ENCODE data around the gene MSLN.
"Not testable (repeated sequence)": the region's sequence is repeated elsewhere in the genome, so short reads cannot be mapped to it uniquely, and the experiment has no call there.

The MSLN gene

DNA sequence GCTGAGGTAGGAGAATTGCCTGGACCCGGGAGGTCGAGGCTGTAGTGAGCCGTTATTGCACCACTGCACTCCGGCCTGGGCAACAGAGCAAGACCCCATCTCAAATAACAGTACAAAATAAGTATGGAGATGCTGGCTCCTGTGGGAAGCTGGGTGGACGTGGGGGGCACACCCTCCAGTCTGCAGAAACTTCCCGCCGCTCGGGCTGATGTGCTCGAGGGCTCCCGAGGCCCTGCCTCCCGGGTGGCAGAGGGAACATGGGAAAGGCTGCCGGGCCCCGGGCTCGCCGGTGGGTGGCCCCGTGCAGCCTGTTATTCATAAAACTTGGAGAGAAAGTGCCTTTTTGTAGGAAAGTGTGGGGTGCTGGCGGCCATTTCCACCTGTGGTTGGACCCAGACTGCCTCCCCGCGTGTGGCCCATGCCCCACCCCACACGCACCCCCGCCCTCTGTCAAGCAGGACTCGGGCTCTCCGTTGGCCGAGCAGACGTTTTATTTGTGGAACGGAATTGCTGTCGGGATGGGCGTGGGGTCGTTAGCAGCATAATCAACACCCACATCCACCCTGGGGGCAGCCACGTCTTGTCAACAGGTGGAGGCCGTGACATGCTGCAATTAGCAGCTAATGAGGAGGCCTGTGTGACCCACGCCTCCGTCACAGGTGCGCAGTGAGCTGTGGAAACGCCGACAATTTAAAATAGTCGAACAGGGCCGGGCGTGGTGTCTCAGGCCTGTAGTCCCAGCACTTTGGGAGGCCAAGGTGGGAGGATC lies 12.4 kb upstream of the MSLN start:
- H3K4me3 ChIP-seq (ENCODE audit: low read depth, low read length), result no peak overlapping the region
- TF ChIP-seq, protein P1, sequence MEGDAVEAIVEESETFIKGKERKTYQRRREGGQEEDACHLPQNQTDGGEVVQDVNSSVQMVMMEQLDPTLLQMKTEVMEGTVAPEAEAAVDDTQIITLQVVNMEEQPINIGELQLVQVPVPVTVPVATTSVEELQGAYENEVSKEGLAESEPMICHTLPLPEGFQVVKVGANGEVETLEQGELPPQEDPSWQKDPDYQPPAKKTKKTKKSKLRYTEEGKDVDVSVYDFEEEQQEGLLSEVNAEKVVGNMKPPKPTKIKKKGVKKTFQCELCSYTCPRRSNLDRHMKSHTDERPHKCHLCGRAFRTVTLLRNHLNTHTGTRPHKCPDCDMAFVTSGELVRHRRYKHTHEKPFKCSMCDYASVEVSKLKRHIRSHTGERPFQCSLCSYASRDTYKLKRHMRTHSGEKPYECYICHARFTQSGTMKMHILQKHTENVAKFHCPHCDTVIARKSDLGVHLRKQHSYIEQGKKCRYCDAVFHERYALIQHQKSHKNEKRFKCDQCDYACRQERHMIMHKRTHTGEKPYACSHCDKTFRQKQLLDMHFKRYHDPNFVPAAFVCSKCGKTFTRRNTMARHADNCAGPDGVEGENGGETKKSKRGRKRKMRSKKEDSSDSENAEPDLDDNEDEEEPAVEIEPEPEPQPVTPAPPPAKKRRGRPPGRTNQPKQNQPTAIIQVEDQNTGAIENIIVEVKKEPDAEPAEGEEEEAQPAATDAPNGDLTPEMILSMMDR (IDR thresholded peaks at IDR 0.05; ENCODE audit: low read depth, low read length), result no peak

GRCh38 chr16:749010-749409 lies 11.5 kb upstream of the MSLN start:
- no peak overlapping the region for H3K4me3 ChIP-seq (ENCODE audit: low read depth, low read length)
- TF ChIP-seq, protein P1 (IDR thresholded peaks at IDR 0.05; ENCODE audit: low read depth, low read length), result no peak

- H3K4me3 ChIP-seq (ENCODE audit: low read depth, low read length), result no peak overlapping the region
- TF ChIP-seq, protein P1 (IDR thresholded peaks at IDR 0.05; ENCODE audit: low read depth, low read length), result no peak
These were observed 10.0 kb upstream of the MSLN start for GRCh38 chr16:750485-750884.

- TF ChIP-seq, protein P1 (IDR thresholded peaks at IDR 0.05; ENCODE audit: low read depth, low read length), result no peak
- no peak overlapping the region for H3K4me3 ChIP-seq (ENCODE audit: low read depth, low read length)
These were observed 9.2 kb upstream of the MSLN start for GRCh38 chr16:751152-752006.

- TF ChIP-seq, protein P1 (IDR thresholded peaks at IDR 0.05; ENCODE audit: low read depth, low read length), result no peak
- H3K4me3 ChIP-seq (ENCODE audit: low read depth, low read length), result no peak overlapping the region
These were observed 8.6 kb upstream of the MSLN start for GRCh38 chr16:752007-752312.

DNA sequence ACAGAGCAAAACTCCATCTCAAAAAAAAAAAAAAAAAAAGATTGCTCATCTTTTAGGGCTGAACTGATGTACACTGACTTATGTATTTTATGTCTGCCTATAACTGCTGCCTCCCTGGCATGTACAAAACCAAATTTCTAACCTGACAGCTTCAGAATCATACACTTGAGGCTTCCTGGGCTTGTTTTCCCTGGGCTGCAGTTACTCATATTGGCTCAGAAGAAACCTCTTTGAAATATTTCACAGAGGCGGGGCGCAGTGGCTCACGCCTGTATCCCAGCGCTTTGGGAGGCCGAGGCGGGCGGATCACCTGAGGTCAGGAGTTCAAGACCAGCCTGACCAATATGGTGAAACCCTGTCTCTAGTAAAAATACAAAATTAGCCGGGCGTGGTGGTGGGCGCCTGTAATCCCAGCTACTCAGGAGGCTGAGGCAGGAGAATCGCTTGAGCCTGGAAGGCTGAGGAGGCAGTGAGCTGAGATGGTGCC lies 6.4 kb upstream of the MSLN start:
- H3K4me3 ChIP-seq (ENCODE audit: low read depth, low read length), result not testable (repeated sequence)

DNA sequence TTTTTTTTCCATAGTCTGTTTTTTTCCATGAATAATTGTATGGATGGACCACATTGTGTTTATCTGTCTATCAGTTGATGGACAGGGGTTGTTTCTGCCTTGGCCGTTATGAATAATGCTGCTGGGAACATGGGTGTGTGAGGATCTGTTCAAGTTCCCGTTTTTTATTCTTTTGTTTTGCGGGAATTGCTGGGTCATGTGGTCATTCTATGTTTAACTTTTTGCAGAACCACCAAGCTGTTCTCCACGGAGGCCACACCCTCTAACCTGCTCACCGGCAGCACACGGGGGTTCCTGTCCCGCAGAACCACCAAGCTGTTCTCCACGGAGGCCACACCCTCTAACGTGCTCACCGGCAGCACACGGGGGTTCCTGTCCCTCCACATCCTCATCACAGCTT lies 5.9 kb upstream of the MSLN start:
- TF ChIP-seq, protein P1 (IDR thresholded peaks at IDR 0.05; ENCODE audit: low read depth, low read length), result no peak
- H3K4me3 ChIP-seq (ENCODE audit: low read depth, low read length), result no peak overlapping the region

All from WI38 (cell line).